Lower leg skin (tissue), 4 donors: Measurements from ENCODE around the gene NOX5. TPM values are rescaled to one million over a fixed set of nuclear protein-coding genes. Genes with fewer than 3 reads are reported as not detected.

Experiments
- DNase-seq, 2 donors: peaks; one replicate each; pipeline ENCODE4 v3.0.0-alpha.2; 2019; ENCODE audit warnings: low spot score in 2 of 2
- H3K4me3 ChIP-seq: fragments of 200-600 bp; sonication (generic); 2 replicates; pipeline ENCODE4 v1.5.1; 2017; ENCODE audit warnings: mild to moderate bottlenecking, low read depth; ENCODE audit not compliant: poor library complexity, severe bottlenecking
- CTCF ChIP-seq, 3 donors: fragments of 450-650 bp; IDR thresholded peaks; one replicate each; pipeline ENCODE4 v1.5.1; 2016; ENCODE audit warnings: antibody characterized with exemption in 3 of 3, mild to moderate bottlenecking in 3 of 3, moderate library complexity in 2 of 3
- POLR2A ChIP-seq, 2 donors: fragments of 450-650 bp; IDR thresholded peaks; one replicate each; pipeline ENCODE4 v1.6.1; 2016 to 2017; ENCODE audit warnings: antibody characterized with exemption in 2 of 2, mild to moderate bottlenecking in 1 of 2, moderate library complexity in 1 of 2
- WGBS, 2 donors: methylation state at CpG; one replicate each; pipeline ENCODE4 v1.1.5; 2018; 5-methylcytosine and 5-hydroxymethylcytosine counted together
- intact Hi-C: fragments of 100-400 bp; cut with DNase I; formaldehyde crosslinking; loops from one replicate; pipeline ENCODE4 v1.15.0; 2023; ENCODE audit warnings: low total_unique reads
- total RNA-seq, 4 donors: library from RNA; depleted of rRNA; stranded (reverse); fragments of >200 nt; gene quantifications; one replicate each; pipeline ENCODE4 v1.1.0, GENCODE V29; 2016

NOX5 gene
- total RNA-seq, 4 donors from 2014 or later: 0.04 to 0.29 (median 0.12) TPM

GRCh38 chr15:69092159-69092558 lies 77.7 kb downstream of the NOX5 start:
- no peak overlapping the region for H3K4me3 ChIP-seq
- TF ChIP-seq CTCF (IDR thresholded peaks at IDR 0.05) (no peak), POLR2A (IDR thresholded peaks at IDR 0.05) (no peak)
- no peak for DNase-seq
- 46 to 55% methylated on average over 7 of the region's 7 CpGs for WGBS, 2 donors
- intact Hi-C loops: no loop called here

- no peak overlapping the region for H3K4me3 ChIP-seq
- no peak for TF ChIP-seq POLR2A (IDR thresholded peaks at IDR 0.05)
- TF ChIP-seq CTCF (IDR thresholded peaks at IDR 0.05): no peak
- no peak for DNase-seq
- intact Hi-C loops: no loop called here
- 84 to 85% methylated on average over 4 of the region's 4 CpGs for WGBS, 2 donors
Measured at GRCh38 chr15:69093127-69093526, 78.6 kb downstream of the NOX5 start.

GRCh38 chr15:69093614-69094013 lies 79.1 kb downstream of the NOX5 start:
- DNase-seq: no peak
- intact Hi-C loops: no loop called here
- TF ChIP-seq CTCF (IDR thresholded peaks at IDR 0.05) (no peak), POLR2A (IDR thresholded peaks at IDR 0.05) (no peak)
- no peak overlapping the region for H3K4me3 ChIP-seq

- WGBS, 2 donors: 54 to 61% methylated on average over 8 of the region's 8 CpGs
- DNase-seq: no peak
- intact Hi-C loops: no loop called here
- no peak for TF ChIP-seq POLR2A (IDR thresholded peaks at IDR 0.05)
- TF ChIP-seq CTCF (IDR thresholded peaks at IDR 0.05): no peak
- H3K4me3 ChIP-seq: no peak overlapping the region
Measured at GRCh38 chr15:69094124-69094921, 79.8 kb downstream of the NOX5 start.

GRCh38 chr15:69095274-69095673 lies 80.8 kb downstream of the NOX5 start:
- TF ChIP-seq POLR2A (IDR thresholded peaks at IDR 0.05) (no peak), CTCF (IDR thresholded peaks at IDR 0.05) (no peak)
- WGBS, 2 donors: 97 to 100% methylated on average over 1 of the region's 1 CpG
- DNase-seq: no peak
- intact Hi-C loops: no loop called here
- no peak overlapping the region for H3K4me3 ChIP-seq

- H3K4me3 ChIP-seq: no peak overlapping the region
- no peak for DNase-seq
- intact Hi-C loops: no loop called here
- WGBS, 2 donors: 66 to 67% methylated on average over 2 of the region's 2 CpGs
- no peak for TF ChIP-seq CTCF (IDR thresholded peaks at IDR 0.05)
- no peak for TF ChIP-seq POLR2A (IDR thresholded peaks at IDR 0.05)
Measured at GRCh38 chr15:69096196-69096595, 81.7 kb downstream of the NOX5 start.
